ENCODE results near the gene HDAC1. TPM values are rescaled to one million over a fixed set of nuclear protein-coding genes. Genes with fewer than 3 reads are reported as not detected.

HDAC1 gene
- total and polyA plus RNA-seq, 2 of the 8 experiments (the other 6 are each of a cell fraction or from before 2014, with no cell fraction given) = 111 to 125 TPM

DNA sequence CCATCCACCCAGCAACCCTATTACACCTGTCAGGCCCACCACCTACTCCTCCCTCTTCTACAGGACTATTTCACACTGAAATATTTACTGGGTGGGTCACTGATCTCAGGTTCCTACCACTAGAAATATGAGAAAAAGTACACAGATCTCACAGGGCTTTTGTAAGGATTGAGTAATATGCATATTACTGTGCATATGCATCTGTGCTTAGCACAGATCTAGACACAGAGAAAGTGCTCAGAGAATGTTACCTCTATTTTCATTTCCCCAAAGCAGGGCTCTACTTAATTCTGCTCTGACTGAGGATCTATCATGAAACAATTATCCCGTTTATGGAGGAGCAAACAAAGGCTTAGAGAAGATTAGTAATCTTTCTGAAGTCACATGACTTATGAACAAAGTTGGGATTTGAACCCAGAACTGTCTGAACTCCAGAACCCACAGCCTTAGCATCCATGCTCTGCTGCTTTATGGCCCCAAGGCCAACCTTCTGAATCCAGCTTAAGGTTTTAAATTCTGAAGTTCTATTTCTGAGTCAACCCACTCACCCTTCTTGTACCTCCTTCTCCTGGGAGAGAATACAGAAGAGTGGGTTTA is 82.2 kb downstream of the HDAC1 start (continued):
- TF ChIP-seq BACH1 (IDR thresholded peaks at IDR 0.05; ENCODE audit: low read length) (no peak), SP2 (IDR thresholded peaks at IDR 0.05; ENCODE audit: low read length) (no peak)
